Omental fat pad (tissue), 4 donors: ENCODE measurements around the gene GAPDHS. TPM values are rescaled to one million over a fixed set of nuclear protein-coding genes. Genes with fewer than 3 reads are reported as not detected.

ENCODE experiments used
- ATAC-seq: fragments of 150-250 bp; one replicate; pipeline ENCODE4 v1.9.1; 2016; ENCODE audit warnings: mild to moderate bottlenecking, moderate library complexity; ENCODE audit not compliant: low FRiP score
- DNase-seq: peaks from one replicate; pipeline ENCODE4 v3.0.0-alpha.2; 2019; ENCODE audit warnings: low spot score
- CTCF ChIP-seq, 3 donors: fragments of 450-650 bp; IDR thresholded peaks; one replicate each; pipeline ENCODE4 v1.5.1; 2016 to 2017; ENCODE audit warnings: antibody characterized with exemption in 3 of 3, mild to moderate bottlenecking in 3 of 3, moderate library complexity in 2 of 3
- total RNA-seq, 4 donors: library from RNA; depleted of rRNA; stranded (reverse); fragments of >200 nt; gene quantifications; one replicate each; pipeline ENCODE4 v1.1.0, GENCODE V29; 2016

Gene GAPDHS
- total RNA-seq, 4 donors from 2014 or later: not detected

DNA sequence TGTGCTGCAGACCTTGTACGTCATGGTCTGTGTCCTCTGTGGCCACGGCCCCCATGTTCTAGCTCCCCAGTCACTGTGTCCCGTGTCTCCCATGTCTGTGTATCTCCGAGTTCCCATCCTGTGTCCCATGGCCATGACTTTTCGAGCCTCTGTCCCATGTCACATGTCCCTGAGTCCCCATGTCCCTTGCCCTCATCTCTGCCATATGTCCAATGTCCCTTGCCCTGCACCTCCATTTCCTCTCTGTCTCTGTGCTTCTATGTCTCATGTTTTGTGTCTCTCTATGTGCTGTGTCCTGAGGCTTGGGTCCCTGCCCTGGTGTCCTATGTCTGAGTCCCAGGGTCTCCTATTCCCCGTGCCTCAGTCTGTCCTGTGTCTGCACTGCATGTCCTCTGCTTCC, 28.2 kb downstream of the GAPDHS start:
- ATAC-seq: no peak
- no peak for DNase-seq
- no peak for TF ChIP-seq CTCF (IDR thresholded peaks at IDR 0.05)

DNA sequence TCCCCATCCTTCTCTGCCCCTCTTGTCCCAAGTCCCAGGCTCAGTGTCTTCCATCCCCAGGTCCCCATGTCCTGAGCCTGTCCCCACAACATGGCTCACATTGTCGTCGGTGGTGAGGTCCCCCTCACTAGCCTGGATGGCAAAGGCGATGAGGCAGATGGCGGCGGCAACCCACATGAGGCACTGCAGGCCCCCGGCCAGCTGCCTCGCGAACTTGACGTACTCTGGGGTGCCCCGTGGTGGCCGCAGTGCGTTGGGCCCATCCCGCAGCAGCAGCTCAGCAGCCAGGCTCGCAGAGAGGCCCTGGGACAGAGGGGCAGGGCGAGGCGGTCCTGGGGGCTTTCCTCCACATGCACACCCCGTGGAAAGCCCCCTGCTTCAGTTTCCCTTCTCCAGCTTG, 29.1 kb downstream of the GAPDHS start:
- ATAC-seq (no peak), DNase-seq (no peak)
- TF ChIP-seq CTCF (IDR thresholded peaks at IDR 0.05): no peak

DNA sequence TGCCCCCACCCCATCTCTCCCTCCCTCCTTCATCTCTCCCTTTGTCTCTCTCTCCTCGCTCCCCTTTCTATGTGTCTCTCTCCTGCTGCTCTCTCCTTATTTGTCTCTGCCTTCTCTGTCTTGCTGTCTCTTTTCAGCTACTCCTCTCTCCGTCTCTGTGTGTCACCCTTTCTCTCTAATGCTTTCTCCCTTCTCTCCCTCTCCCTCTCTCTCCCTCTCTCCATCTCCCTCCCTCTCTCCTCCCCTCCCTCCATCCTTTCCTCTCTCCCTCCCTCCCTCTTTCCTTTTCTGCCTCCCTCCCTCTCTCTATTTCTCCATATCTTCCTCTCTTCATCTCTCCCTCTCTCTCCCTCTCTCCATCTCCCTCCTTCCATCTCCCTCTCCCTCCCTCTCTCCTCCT, 29.5 kb downstream of the GAPDHS start:
- no peak for ATAC-seq
- TF ChIP-seq CTCF (IDR thresholded peaks at IDR 0.05): no peak
- DNase-seq: no peak

DNA sequence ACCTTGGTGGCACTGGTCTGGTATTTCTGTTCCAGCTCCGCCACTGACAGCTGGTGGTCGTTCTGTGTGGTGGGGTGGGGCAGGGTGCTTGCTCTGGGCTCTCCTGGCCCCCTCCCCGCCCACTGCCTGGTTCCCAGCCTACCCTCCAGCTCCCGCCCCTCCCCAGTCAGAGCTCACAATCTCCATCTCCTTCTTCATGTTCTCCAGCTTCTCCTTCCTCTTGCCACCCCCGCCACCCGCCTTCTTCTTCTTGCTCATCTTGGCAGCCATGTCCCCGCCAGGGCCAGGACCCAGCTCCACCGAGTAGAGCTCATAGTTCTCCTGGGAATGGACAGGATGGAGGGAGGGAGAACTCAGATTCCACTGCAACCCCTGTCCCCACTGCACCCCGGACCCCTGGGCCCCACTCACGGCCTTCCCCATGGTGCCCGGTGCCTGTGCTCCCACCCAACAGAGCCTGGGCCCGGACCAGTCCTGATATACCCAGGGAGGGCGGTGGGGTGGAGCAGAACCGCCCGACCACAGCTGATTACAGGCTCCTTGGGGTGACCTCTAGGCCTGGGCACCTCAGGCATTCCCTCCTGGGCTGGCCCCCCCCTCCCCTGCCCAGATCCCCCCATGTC, 30.1 kb downstream of the GAPDHS start, which contains the start of gene ATP4A:
TSS of gene ATP4A (minus strand) at position 452 of the 623 bp plus-strand sequence. CDS start at position 423, 29 bp downstream.
- no peak for TF ChIP-seq CTCF (IDR thresholded peaks at IDR 0.05)
- ATAC-seq: no peak
- no peak for DNase-seq

DNA sequence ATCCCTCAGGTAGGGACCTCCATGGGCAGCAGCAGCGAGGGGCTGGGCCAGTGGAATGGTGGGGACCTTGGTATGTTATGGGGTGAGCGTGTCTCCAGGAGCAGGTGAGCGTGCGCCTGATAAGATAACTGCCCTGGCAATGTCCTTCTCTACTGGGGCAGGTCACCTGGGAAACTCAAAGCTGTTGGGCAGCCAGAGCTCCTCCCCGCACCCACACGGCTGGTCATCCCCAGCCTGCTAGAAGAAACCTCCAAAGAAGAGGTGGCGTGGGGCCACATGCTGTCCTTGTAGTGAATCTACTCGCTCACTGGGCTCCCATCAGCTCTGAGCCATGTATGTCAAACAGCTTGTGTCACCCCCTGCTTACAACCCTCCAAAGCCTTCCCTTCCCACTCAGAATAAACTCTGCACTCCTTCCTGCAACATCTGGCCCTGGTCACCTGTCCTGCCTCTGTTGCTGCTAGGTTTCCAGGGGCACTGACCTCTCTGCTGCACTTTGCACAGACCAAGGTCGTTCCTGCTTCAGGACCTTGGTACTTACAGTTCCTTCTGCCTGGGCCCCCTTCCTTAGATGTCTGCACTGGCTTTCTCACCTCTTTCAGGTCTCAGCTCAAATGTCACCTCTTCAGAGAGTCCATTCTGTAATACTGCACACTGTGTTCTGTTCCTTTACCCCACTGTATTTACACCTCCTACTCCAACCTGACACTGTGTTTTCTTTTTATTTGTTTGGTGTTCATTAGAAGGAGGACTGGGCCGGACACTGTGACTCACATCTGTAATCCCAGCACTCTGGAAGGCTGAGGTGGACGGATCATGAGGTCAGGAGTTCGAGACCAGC, 32.0 kb downstream of the GAPDHS start:
- no peak for DNase-seq
- no peak for ATAC-seq
- TF ChIP-seq CTCF (IDR thresholded peaks at IDR 0.05): no peak

- DNase-seq (no peak), ATAC-seq (no peak)
Observed at GRCh38 chr19:35566738-35567137, 33.5 kb downstream of the GAPDHS start.

More at GRCh38 chr19:35566738-35567137, 33.5 kb downstream of the GAPDHS start:
- no peak for TF ChIP-seq CTCF (IDR thresholded peaks at IDR 0.05)
